Loucy (cell line): ENCODE data around the gene PLEK2.

Source experiments
- CTCF ChIP-seq: fragments of 200-600 bp; sonication (generic); conservative IDR thresholded peaks from 2 replicates; pipeline ENCODE4 v1.5.1; 2014; ENCODE audit warnings: mild to moderate bottlenecking, antibody characterized with exemption, low read length
- EZH2phosphoT487 ChIP-seq: fragments of 200-600 bp; IDR thresholded peaks from 2 replicates; pipeline ENCODE4 v1.6.1; 2018; ENCODE audit warnings: antibody characterized with exemption, mild to moderate bottlenecking, moderate library complexity, borderline replicate concordance

- TF ChIP-seq CTCF: no peak
- TF ChIP-seq EZH2phosphoT487: no peak
Observed at GRCh38 chr14:67389275-67389674, 22.7 kb downstream of the PLEK2 start.
